Measurements from ENCODE around the gene EYS.

The EYS gene

DNA sequence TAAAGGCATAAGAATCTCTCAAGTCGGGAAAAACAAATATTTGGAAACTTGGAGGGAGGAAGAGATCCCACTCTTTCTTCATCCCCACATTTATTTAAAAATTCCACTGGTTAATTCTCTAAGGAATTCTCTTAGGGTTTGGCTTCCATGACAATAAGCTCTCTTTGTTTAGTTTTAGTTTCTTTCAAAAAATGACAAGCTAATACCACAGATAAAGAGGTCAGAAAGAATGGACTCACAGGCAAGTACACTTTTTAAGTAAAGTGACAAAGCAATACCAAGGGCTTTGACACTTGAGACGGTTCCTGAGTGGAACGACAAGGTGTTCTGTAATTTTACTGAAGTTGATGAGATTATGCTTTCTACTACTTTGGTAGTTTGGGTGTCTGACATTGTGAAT, 1199.4 kb downstream of the EYS start:
- H3K4me3 ChIP-seq (ENCODE audit: low read depth, low read length) = no peak overlapping the region
- TF ChIP-seq MYC (IDR thresholded peaks at IDR 0.05; ENCODE audit: low read depth, low read length) = no peak
- no peak for TF ChIP-seq POLR2A (IDR thresholded peaks at IDR 0.05; ENCODE audit: extremely low read depth, insufficient read length)
- no peak for TF ChIP-seq MAX (IDR thresholded peaks at IDR 0.05; ENCODE audit: low read depth, low read length)
- TF ChIP-seq, protein P1, sequence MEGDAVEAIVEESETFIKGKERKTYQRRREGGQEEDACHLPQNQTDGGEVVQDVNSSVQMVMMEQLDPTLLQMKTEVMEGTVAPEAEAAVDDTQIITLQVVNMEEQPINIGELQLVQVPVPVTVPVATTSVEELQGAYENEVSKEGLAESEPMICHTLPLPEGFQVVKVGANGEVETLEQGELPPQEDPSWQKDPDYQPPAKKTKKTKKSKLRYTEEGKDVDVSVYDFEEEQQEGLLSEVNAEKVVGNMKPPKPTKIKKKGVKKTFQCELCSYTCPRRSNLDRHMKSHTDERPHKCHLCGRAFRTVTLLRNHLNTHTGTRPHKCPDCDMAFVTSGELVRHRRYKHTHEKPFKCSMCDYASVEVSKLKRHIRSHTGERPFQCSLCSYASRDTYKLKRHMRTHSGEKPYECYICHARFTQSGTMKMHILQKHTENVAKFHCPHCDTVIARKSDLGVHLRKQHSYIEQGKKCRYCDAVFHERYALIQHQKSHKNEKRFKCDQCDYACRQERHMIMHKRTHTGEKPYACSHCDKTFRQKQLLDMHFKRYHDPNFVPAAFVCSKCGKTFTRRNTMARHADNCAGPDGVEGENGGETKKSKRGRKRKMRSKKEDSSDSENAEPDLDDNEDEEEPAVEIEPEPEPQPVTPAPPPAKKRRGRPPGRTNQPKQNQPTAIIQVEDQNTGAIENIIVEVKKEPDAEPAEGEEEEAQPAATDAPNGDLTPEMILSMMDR (IDR thresholded peaks at IDR 0.05; ENCODE audit: low read depth, low read length) = no peak
- no peak for DNase-seq (ENCODE audit: low read depth)

- H3K4me3 ChIP-seq (ENCODE audit: low read depth, low read length) = no peak overlapping the region
- TF ChIP-seq MAX (IDR thresholded peaks at IDR 0.05; ENCODE audit: low read depth, low read length) = no peak
- TF ChIP-seq, protein P1 (IDR thresholded peaks at IDR 0.05; ENCODE audit: low read depth, low read length) = peak; percentile 83
- peak; percentile 56 for DNase-seq (ENCODE audit: low read depth)
These were observed 1201.7 kb downstream of the EYS start for GRCh38 chr6:64505312-64505711.

DNA sequence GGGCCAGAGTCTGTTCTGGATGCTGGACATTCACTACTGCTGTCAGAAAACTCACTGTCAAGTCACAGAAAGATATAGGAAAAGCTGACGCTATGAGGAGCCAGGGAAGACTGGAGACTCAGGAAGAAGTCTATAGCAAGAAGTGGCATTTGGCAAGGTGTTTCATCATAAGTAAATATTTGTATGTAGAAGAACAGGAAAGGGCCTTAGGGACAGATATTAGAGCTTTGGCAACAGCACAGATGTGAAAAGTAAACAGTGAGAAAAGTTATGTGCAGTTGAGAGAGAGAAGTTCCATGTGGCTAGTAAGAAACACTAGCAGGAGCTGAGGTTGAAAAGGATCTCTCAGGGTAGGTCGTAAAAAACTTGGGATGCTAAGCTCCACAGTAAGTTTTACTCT, 1202.5 kb downstream of the EYS start:
- TF ChIP-seq MAX (IDR thresholded peaks at IDR 0.05; ENCODE audit: low read depth, low read length) (no peak), POLR2A (IDR thresholded peaks at IDR 0.05; ENCODE audit: extremely low read depth, insufficient read length) (no peak), MYC (IDR thresholded peaks at IDR 0.05; ENCODE audit: low read depth, low read length) (no peak)
- TF ChIP-seq, protein P1 (IDR thresholded peaks at IDR 0.05; ENCODE audit: low read depth, low read length) = no peak
- no peak overlapping the region for H3K4me3 ChIP-seq (ENCODE audit: low read depth, low read length)
- no peak for DNase-seq (ENCODE audit: low read depth)

DNA sequence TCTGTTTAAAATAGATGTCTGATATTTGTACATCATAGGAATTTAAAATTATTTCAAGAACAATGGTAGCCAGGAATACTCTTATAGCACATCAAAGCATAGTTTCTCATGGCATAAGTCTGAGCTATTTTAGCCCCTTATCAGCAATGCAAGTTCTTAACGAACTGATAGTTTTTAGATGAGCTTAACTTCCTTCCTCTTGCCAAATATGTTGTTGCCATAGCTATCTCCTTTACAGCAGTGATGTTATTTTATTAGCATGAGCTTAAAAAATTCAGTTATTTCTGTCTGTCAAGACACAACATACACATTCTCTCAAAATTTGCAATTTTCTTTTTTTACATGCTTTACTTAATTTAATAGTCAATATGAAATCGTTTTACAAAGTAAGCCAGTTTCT, 1204.2 kb downstream of the EYS start:
- no peak overlapping the region for H3K4me3 ChIP-seq (ENCODE audit: low read depth, low read length)
- TF ChIP-seq, protein P1 (IDR thresholded peaks at IDR 0.05; ENCODE audit: low read depth, low read length) = no peak
- TF ChIP-seq MYC (IDR thresholded peaks at IDR 0.05; ENCODE audit: low read depth, low read length) (no peak), POLR2A (IDR thresholded peaks at IDR 0.05; ENCODE audit: extremely low read depth, insufficient read length) (no peak), MAX (IDR thresholded peaks at IDR 0.05; ENCODE audit: low read depth, low read length) (no peak)
- no peak for DNase-seq (ENCODE audit: low read depth)

DNA sequence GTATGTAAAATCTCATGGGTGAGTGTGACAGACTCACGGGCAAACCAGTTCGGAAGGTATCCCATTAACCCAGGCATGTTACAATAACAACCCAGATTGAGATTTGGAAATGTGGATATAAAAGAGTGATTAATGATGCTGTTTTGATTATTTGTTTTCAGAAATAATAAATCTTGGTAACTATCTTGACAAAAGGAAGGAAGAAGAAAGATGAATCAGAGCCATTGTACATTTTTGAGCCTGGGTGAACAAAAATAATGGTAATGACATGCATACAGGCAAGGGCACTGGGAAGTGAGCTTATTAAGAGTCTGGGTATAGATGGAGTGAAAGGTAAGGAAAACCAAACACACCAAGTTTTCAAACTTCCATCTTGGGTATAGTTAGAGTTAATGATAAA, 1209.4 kb downstream of the EYS start:
- no peak for DNase-seq (ENCODE audit: low read depth)
- H3K4me3 ChIP-seq (ENCODE audit: low read depth, low read length) = no peak overlapping the region
- TF ChIP-seq, protein P1 (IDR thresholded peaks at IDR 0.05; ENCODE audit: low read depth, low read length) = no peak
- TF ChIP-seq MAX (IDR thresholded peaks at IDR 0.05; ENCODE audit: low read depth, low read length) (no peak), POLR2A (IDR thresholded peaks at IDR 0.05; ENCODE audit: extremely low read depth, insufficient read length) (no peak), MYC (IDR thresholded peaks at IDR 0.05; ENCODE audit: low read depth, low read length) (no peak)

- no peak for DNase-seq (ENCODE audit: low read depth)
- TF ChIP-seq, protein P1 (IDR thresholded peaks at IDR 0.05; ENCODE audit: low read depth, low read length) = no peak
- TF ChIP-seq POLR2A (IDR thresholded peaks at IDR 0.05; ENCODE audit: extremely low read depth, insufficient read length) = no peak
- no peak for TF ChIP-seq MAX (IDR thresholded peaks at IDR 0.05; ENCODE audit: low read depth, low read length)
- no peak for TF ChIP-seq MYC (IDR thresholded peaks at IDR 0.05; ENCODE audit: low read depth, low read length)
- H3K4me3 ChIP-seq (ENCODE audit: low read depth, low read length) = no peak overlapping the region
These were observed 1217.3 kb downstream of the EYS start for GRCh38 chr6:64489763-64490162.
